ENCODE measurements around the gene UBAC2.

UBAC2 gene

GRCh38 chr13:99323488-99323887 is 122.8 kb downstream of the UBAC2 start:
- Histone ChIP-seq H3K27ac (ENCODE audit: low read depth, low read length, severe bottlenecking) (no peak overlapping the region), H3K9me3 (ENCODE audit: control insufficient read depth, low read length) (no peaks in the 10 kb centered on the region), H3K4me3 (ENCODE audit: extremely low read depth, insufficient read depth, low read length, poor library complexity, severe bottlenecking) (no peak overlapping the region), H3K4me1 (ENCODE audit: control insufficient read depth, insufficient read depth, low read length, poor library complexity, severe bottlenecking) (no peaks in the 10 kb centered on the region), H3K36me3 (ENCODE audit: control insufficient read depth, insufficient read depth, low read length) (peaks cover 11% of the 10 kb centered on the region)
- 100% methylated on average over 1 to 2 of the region's 3 CpGs for WGBS, 2 experiments (ENCODE audit: insufficient coverage in 2 of 2)

- H3K9me3 ChIP-seq (ENCODE audit: control insufficient read depth, low read length) = no peaks in the 10 kb centered on the region
- peaks cover 20% of the 10 kb centered on the region for H3K36me3 ChIP-seq (ENCODE audit: control insufficient read depth, insufficient read depth, low read length)
- H3K4me1 ChIP-seq (ENCODE audit: control insufficient read depth, insufficient read depth, low read length, poor library complexity, severe bottlenecking) = no peaks in the 10 kb centered on the region
- no peak overlapping the region for H3K4me3 ChIP-seq (ENCODE audit: extremely low read depth, insufficient read depth, low read length, poor library complexity, severe bottlenecking)
- no peak overlapping the region for H3K27ac ChIP-seq (ENCODE audit: low read depth, low read length, severe bottlenecking)
These were observed 125.4 kb downstream of the UBAC2 start for GRCh38 chr13:99326012-99326411.

GRCh38 chr13:99327126-99327525 is 126.5 kb downstream of the UBAC2 start:
- Histone ChIP-seq H3K4me3 (ENCODE audit: extremely low read depth, insufficient read depth, low read length, poor library complexity, severe bottlenecking) (no peak overlapping the region), H3K27ac (ENCODE audit: low read depth, low read length, severe bottlenecking) (no peak overlapping the region), H3K4me1 (ENCODE audit: control insufficient read depth, insufficient read depth, low read length, poor library complexity, severe bottlenecking) (no peaks in the 10 kb centered on the region), H3K9me3 (ENCODE audit: control insufficient read depth, low read length) (no peaks in the 10 kb centered on the region), H3K36me3 (ENCODE audit: control insufficient read depth, insufficient read depth, low read length) (peaks cover 20% of the 10 kb centered on the region)
- 100% methylated on average over 1 of the region's 2 CpGs; no CpG with 5 or more reads in 1 of the 2 experiments for WGBS, 2 experiments (ENCODE audit: insufficient coverage in 2 of 2)

- WGBS, 2 experiments (ENCODE audit: insufficient coverage in 2 of 2) = no CpG with 5 or more reads among the region's 2 CpGs
- Histone ChIP-seq H3K4me1 (ENCODE audit: control insufficient read depth, insufficient read depth, low read length, poor library complexity, severe bottlenecking) (no peaks in the 10 kb centered on the region), H3K36me3 (ENCODE audit: control insufficient read depth, insufficient read depth, low read length) (peaks cover 22% of the 10 kb centered on the region), H3K4me3 (ENCODE audit: extremely low read depth, insufficient read depth, low read length, poor library complexity, severe bottlenecking) (no peak overlapping the region), H3K9me3 (ENCODE audit: control insufficient read depth, low read length) (no peaks in the 10 kb centered on the region), H3K27ac (ENCODE audit: low read depth, low read length, severe bottlenecking) (no peak overlapping the region)
These were observed 127.1 kb downstream of the UBAC2 start for GRCh38 chr13:99327761-99328160.

GRCh38 chr13:99329477-99329876 is 128.8 kb downstream of the UBAC2 start:
- Histone ChIP-seq H3K4me1 (ENCODE audit: control insufficient read depth, insufficient read depth, low read length, poor library complexity, severe bottlenecking) (no peaks in the 10 kb centered on the region), H3K36me3 (ENCODE audit: control insufficient read depth, insufficient read depth, low read length) (peaks cover 23% of the 10 kb centered on the region), H3K9me3 (ENCODE audit: control insufficient read depth, low read length) (no peaks in the 10 kb centered on the region), H3K4me3 (ENCODE audit: extremely low read depth, insufficient read depth, low read length, poor library complexity, severe bottlenecking) (no peak overlapping the region), H3K27ac (ENCODE audit: low read depth, low read length, severe bottlenecking) (no peak overlapping the region)
- WGBS, 2 experiments (ENCODE audit: insufficient coverage in 2 of 2) = 100% methylated on average over 1 of the region's 1 CpG

GRCh38 chr13:99330942-99331341 is 130.3 kb downstream of the UBAC2 start:
- Histone ChIP-seq H3K36me3 (ENCODE audit: control insufficient read depth, insufficient read depth, low read length) (peaks cover 23% of the 10 kb centered on the region), H3K27ac (ENCODE audit: low read depth, low read length, severe bottlenecking) (no peak overlapping the region), H3K4me3 (ENCODE audit: extremely low read depth, insufficient read depth, low read length, poor library complexity, severe bottlenecking) (no peak overlapping the region), H3K4me1 (ENCODE audit: control insufficient read depth, insufficient read depth, low read length, poor library complexity, severe bottlenecking) (no peaks in the 10 kb centered on the region), H3K9me3 (ENCODE audit: control insufficient read depth, low read length) (no peaks in the 10 kb centered on the region)
- 67% methylated on average over 4 of the region's 6 CpGs; no CpG with 5 or more reads in 1 of the 2 experiments for WGBS, 2 experiments (ENCODE audit: insufficient coverage in 2 of 2)

- 94 to 100% methylated on average over 5 of the region's 5 CpGs for WGBS, 2 experiments (ENCODE audit: insufficient coverage in 2 of 2)
- H3K36me3 ChIP-seq (ENCODE audit: control insufficient read depth, insufficient read depth, low read length) = peaks cover 20% of the 10 kb centered on the region
- no peaks in the 10 kb centered on the region for H3K9me3 ChIP-seq (ENCODE audit: control insufficient read depth, low read length)
- H3K4me1 ChIP-seq (ENCODE audit: control insufficient read depth, insufficient read depth, low read length, poor library complexity, severe bottlenecking) = no peaks in the 10 kb centered on the region
- H3K27ac ChIP-seq (ENCODE audit: low read depth, low read length, severe bottlenecking) = no peak overlapping the region
- no peak overlapping the region for H3K4me3 ChIP-seq (ENCODE audit: extremely low read depth, insufficient read depth, low read length, poor library complexity, severe bottlenecking)
These were observed 131.2 kb downstream of the UBAC2 start for GRCh38 chr13:99331881-99332293.

GRCh38 chr13:99332456-99332855 is 131.8 kb downstream of the UBAC2 start:
- Histone ChIP-seq H3K4me3 (ENCODE audit: extremely low read depth, insufficient read depth, low read length, poor library complexity, severe bottlenecking) (no peak overlapping the region), H3K36me3 (ENCODE audit: control insufficient read depth, insufficient read depth, low read length) (peaks cover 20% of the 10 kb centered on the region), H3K27ac (ENCODE audit: low read depth, low read length, severe bottlenecking) (no peak overlapping the region), H3K4me1 (ENCODE audit: control insufficient read depth, insufficient read depth, low read length, poor library complexity, severe bottlenecking) (no peaks in the 10 kb centered on the region), H3K9me3 (ENCODE audit: control insufficient read depth, low read length) (no peaks in the 10 kb centered on the region)
- 95 to 97% methylated on average over 4 to 9 of the region's 9 CpGs for WGBS, 2 experiments (ENCODE audit: insufficient coverage in 2 of 2)

- Histone ChIP-seq H3K4me1 (ENCODE audit: control insufficient read depth, insufficient read depth, low read length, poor library complexity, severe bottlenecking) (no peaks in the 10 kb centered on the region), H3K27ac (ENCODE audit: low read depth, low read length, severe bottlenecking) (no peak overlapping the region), H3K36me3 (ENCODE audit: control insufficient read depth, insufficient read depth, low read length) (peaks cover 25% of the 10 kb centered on the region), H3K9me3 (ENCODE audit: control insufficient read depth, low read length) (no peaks in the 10 kb centered on the region), H3K4me3 (ENCODE audit: extremely low read depth, insufficient read depth, low read length, poor library complexity, severe bottlenecking) (no peak overlapping the region)
- WGBS, 2 experiments (ENCODE audit: insufficient coverage in 2 of 2) = 94% methylated on average over 2 of the region's 3 CpGs; no CpG with 5 or more reads in 1 of the 2 experiments
These were observed 133.6 kb downstream of the UBAC2 start for GRCh38 chr13:99334221-99334620.

- no CpG with 5 or more reads among the region's 2 CpGs for WGBS, 2 experiments (ENCODE audit: insufficient coverage in 2 of 2)
- no peak overlapping the region for H3K4me3 ChIP-seq (ENCODE audit: extremely low read depth, insufficient read depth, low read length, poor library complexity, severe bottlenecking)
- H3K9me3 ChIP-seq (ENCODE audit: control insufficient read depth, low read length) = no peaks in the 10 kb centered on the region
- H3K36me3 ChIP-seq (ENCODE audit: control insufficient read depth, insufficient read depth, low read length) = peaks cover 17% of the 10 kb centered on the region
- H3K27ac ChIP-seq (ENCODE audit: low read depth, low read length, severe bottlenecking) = no peak overlapping the region
- H3K4me1 ChIP-seq (ENCODE audit: control insufficient read depth, insufficient read depth, low read length, poor library complexity, severe bottlenecking) = no peaks in the 10 kb centered on the region
These were observed 134.4 kb downstream of the UBAC2 start for GRCh38 chr13:99335087-99335486.

- H3K9me3 ChIP-seq (ENCODE audit: control insufficient read depth, low read length) = no peaks in the 10 kb centered on the region
- no peak overlapping the region for H3K27ac ChIP-seq (ENCODE audit: low read depth, low read length, severe bottlenecking)
- peaks cover 23% of the 10 kb centered on the region for H3K36me3 ChIP-seq (ENCODE audit: control insufficient read depth, insufficient read depth, low read length)
- no CpG with 5 or more reads among the region's 4 CpGs for WGBS, 2 experiments (ENCODE audit: insufficient coverage in 2 of 2)
- no peaks in the 10 kb centered on the region for H3K4me1 ChIP-seq (ENCODE audit: control insufficient read depth, insufficient read depth, low read length, poor library complexity, severe bottlenecking)
- H3K4me3 ChIP-seq (ENCODE audit: extremely low read depth, insufficient read depth, low read length, poor library complexity, severe bottlenecking) = no peak overlapping the region
These were observed 134.9 kb downstream of the UBAC2 start for GRCh38 chr13:99335603-99336002.

All from mesodermal cell (in vitro differentiated cells).